ENCODE results near the gene CFAP300. TPM values are rescaled to one million over a fixed set of nuclear protein-coding genes. Genes with fewer than 3 reads are reported as not detected.

Gene CFAP300
- total and polyA plus RNA-seq, 12 donors = 2.7 to 9.5 (median 4.4) TPM

GRCh38 chr11:102073253-102073652, 26.0 kb downstream of the CFAP300 start:
- Histone ChIP-seq H3K36me3 (replicated peaks in 1 of 2) (no peaks in the 10 kb centered on the region), H3K4me1 (replicated peaks in 1 of 2) (no peaks in the 10 kb centered on the region), H3K27ac (no peak overlapping the region), H3K9me3 (replicated peaks in 1 of 3) (peaks cover 0 to 12% (median 10%) of the 10 kb centered on the region in 3 donors), H3K27me3 (no peaks in the 10 kb centered on the region), H3K4me3 (no peak overlapping the region)
- TF ChIP-seq, protein P1, sequence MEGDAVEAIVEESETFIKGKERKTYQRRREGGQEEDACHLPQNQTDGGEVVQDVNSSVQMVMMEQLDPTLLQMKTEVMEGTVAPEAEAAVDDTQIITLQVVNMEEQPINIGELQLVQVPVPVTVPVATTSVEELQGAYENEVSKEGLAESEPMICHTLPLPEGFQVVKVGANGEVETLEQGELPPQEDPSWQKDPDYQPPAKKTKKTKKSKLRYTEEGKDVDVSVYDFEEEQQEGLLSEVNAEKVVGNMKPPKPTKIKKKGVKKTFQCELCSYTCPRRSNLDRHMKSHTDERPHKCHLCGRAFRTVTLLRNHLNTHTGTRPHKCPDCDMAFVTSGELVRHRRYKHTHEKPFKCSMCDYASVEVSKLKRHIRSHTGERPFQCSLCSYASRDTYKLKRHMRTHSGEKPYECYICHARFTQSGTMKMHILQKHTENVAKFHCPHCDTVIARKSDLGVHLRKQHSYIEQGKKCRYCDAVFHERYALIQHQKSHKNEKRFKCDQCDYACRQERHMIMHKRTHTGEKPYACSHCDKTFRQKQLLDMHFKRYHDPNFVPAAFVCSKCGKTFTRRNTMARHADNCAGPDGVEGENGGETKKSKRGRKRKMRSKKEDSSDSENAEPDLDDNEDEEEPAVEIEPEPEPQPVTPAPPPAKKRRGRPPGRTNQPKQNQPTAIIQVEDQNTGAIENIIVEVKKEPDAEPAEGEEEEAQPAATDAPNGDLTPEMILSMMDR (IDR thresholded peaks at IDR 0.05) = no peak
- no peak for TF ChIP-seq POLR2A (IDR thresholded peaks at IDR 0.05)
- no peak for DNase-seq
- intact Hi-C loops (cut with DNase I) = no loop called here
- WGBS, 4 donors = 88 to 94% (median 90%) methylated on average over 2 of the region's 2 CpGs; no CpG with 5 or more reads in 1 of the 4 donors

DNA sequence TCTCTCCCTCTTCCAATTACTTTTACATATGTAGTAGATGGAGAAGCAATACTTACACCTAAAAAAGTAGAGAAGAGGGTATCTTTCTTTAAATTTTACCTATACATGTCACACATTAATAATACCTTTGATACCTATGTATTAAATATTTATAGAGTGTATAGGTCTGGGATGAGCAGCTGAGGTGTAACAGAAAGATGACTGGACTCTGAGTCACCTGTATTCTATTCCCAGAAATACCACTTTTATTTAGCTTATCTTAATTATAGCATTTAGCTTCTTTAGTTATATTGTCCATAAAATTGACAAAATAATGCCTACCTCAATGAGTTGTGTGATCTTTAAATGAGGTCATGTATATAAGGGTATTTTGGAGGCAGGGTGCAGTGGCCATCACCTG, 32.4 kb downstream of the CFAP300 start:
- TF ChIP-seq, protein P1 (IDR thresholded peaks at IDR 0.05) = no peak
- no peak for TF ChIP-seq POLR2A (IDR thresholded peaks at IDR 0.05)
- intact Hi-C loops (cut with DNase I) = no loop called here
- no peak for DNase-seq

GRCh38 chr11:102081313-102081712, 34.1 kb downstream of the CFAP300 start:
- WGBS, 4 donors = 90 to 94% (median 92%) methylated on average over 7 of the region's 7 CpGs
- Histone ChIP-seq H3K4me1 (replicated peaks in 1 of 2) (no peaks in the 10 kb centered on the region), H3K27ac (no peak overlapping the region), H3K36me3 (replicated peaks in 1 of 2) (no peaks in the 10 kb centered on the region), H3K27me3 (no peaks in the 10 kb centered on the region), H3K9me3 (replicated peaks in 1 of 3) (no peaks in the 10 kb centered on the region), H3K4me3 (no peak overlapping the region)
- intact Hi-C loops (cut with DNase I) = no loop called here
- TF ChIP-seq, protein P1 (IDR thresholded peaks at IDR 0.05) = no peak
- no peak for TF ChIP-seq POLR2A (IDR thresholded peaks at IDR 0.05)
- DNase-seq = no peak

More for the DNA sequence above, 32.4 kb downstream of the CFAP300 start:
- no peak overlapping the region for H3K27ac ChIP-seq
- no peaks in the 10 kb centered on the region for H3K27me3 ChIP-seq
- no peak overlapping the region for H3K4me3 ChIP-seq
- H3K9me3 ChIP-seq (replicated peaks in 1 of 3) = no peaks in the 10 kb centered on the region
- no peaks in the 10 kb centered on the region for H3K36me3 ChIP-seq (replicated peaks in 1 of 2)
- H3K4me1 ChIP-seq (replicated peaks in 1 of 2) = no peaks in the 10 kb centered on the region

GRCh38 chr11:102085864-102086551, 38.8 kb downstream of the CFAP300 start:
- 88 to 97% (median 92%) methylated on average over 7 of the region's 7 CpGs for WGBS, 4 donors
- no peaks in the 10 kb centered on the region for H3K27me3 ChIP-seq
- no peak for DNase-seq
- no peaks in the 10 kb centered on the region for H3K4me1 ChIP-seq (replicated peaks in 1 of 2)
- H3K36me3 ChIP-seq (replicated peaks in 1 of 2) = no peaks in the 10 kb centered on the region
- intact Hi-C loops (cut with DNase I) = no loop called here
- no peaks in the 10 kb centered on the region for H3K9me3 ChIP-seq (replicated peaks in 1 of 3)
- no peak overlapping the region for H3K27ac ChIP-seq
- H3K4me3 ChIP-seq = no peak overlapping the region
- TF ChIP-seq, protein P1 (IDR thresholded peaks at IDR 0.05) = no peak
- no peak for TF ChIP-seq POLR2A (IDR thresholded peaks at IDR 0.05)
